Esophagus muscularis mucosa (tissue), 4 donors: ENCODE measurements around the gene RMND5B. TPM values are rescaled to one million over a fixed set of nuclear protein-coding genes. Genes with fewer than 3 reads are reported as not detected.

Source experiments
- DNase-seq: peaks from one replicate; pipeline ENCODE4 v3.0.0-alpha.2; 2017; ENCODE audit errors: extremely low spot score
- H3K27ac ChIP-seq, 4 donors: fragments of 200-600 bp; sonication (generic); replicated peaks in 1 of 4; 1 replicate in 3 of 4; 2 replicates in 1 of 4; pipeline ENCODE4 v1.5.1; 2016 to 2019; ENCODE audit warnings: mild to moderate bottlenecking in 1 of 4
- H3K27me3 ChIP-seq, 4 donors: fragments of 200-600 bp; sonication (generic); one replicate each; pipeline versions ENCODE4 v1.5.1 to v1.6.0; 2016 to 2019
- H3K36me3 ChIP-seq, 4 donors: fragments of 200-600 bp; sonication (generic); one replicate each; pipeline ENCODE4 v1.5.1; 2016 to 2019
- H3K4me1 ChIP-seq, 4 donors: fragments of 200-600 bp; sonication (generic); one replicate each; pipeline ENCODE4 v1.5.1; 2016 to 2019
- H3K4me3 ChIP-seq, 4 donors: fragments of 200-600 bp; sonication (generic); 1 replicate in 2 of 4; 2 replicates in 2 of 4; pipeline ENCODE4 v1.5.1; 2016 to 2019; ENCODE audit warnings: mild to moderate bottlenecking in 4 of 4, moderate library complexity in 1 of 4
- H3K9me3 ChIP-seq, 4 donors: fragments of 200-600 bp; sonication (generic); 1 replicate in 3 of 4; 2 replicates in 1 of 4; pipeline ENCODE4 v1.5.1; 2016 to 2019
- CTCF ChIP-seq, 3 experiments: fragments of 200-600 bp in 2 of 3; fragments of 450-650 bp in 1 of 3; sonication (generic) in 2 of 3; IDR thresholded peaks; one replicate each; pipeline ENCODE4 v1.5.1; 2017 to 2019; ENCODE audit warnings: antibody characterized with exemption in 3 of 3, mild to moderate bottlenecking in 2 of 3, moderate library complexity in 1 of 3
- EP300 ChIP-seq: sonication (generic); formaldehyde crosslinking; IDR thresholded peaks from one replicate; pipeline ENCODE4 v1.6.1; 2017; ENCODE audit warnings: antibody characterized with exemption
- POLR2A ChIP-seq: fragments of 450-650 bp; IDR thresholded peaks from one replicate; pipeline ENCODE4 v1.6.1; 2017; ENCODE audit warnings: antibody characterized with exemption, moderate library complexity, mild to moderate bottlenecking, low read depth
- POLR2AphosphoS5 ChIP-seq, 2 donors: sonication (generic); formaldehyde crosslinking; IDR thresholded peaks; one replicate each; pipeline ENCODE4 v1.6.1; 2017; ENCODE audit warnings: antibody characterized with exemption in 2 of 2
- WGBS: methylation state at CpG from one replicate; pipeline ENCODE4 v1.1.5; 2018; 5-methylcytosine and 5-hydroxymethylcytosine counted together
- intact Hi-C: fragments of 100-400 bp; cut with DNase I; formaldehyde crosslinking; loops from one replicate; pipeline ENCODE4 v1.15.1; 2023
- total RNA-seq, 4 donors: library from RNA; depleted of rRNA; stranded (reverse); fragments of >200 nt; gene quantifications; one replicate each; pipeline versions ENCODE4 v1.1.0 to v1.2.1, GENCODE V29; 2016

RMND5B gene
- total RNA-seq, 4 donors from 2014 or later: 43.2 to 53.9 (median 45.4) TPM

- 47% methylated on average over 12 of the region's 12 CpGs for WGBS
- no peak for DNase-seq
- H3K4me1 ChIP-seq: peaks cover 22 to 37% (median 27%) of the 10 kb centered on the region in 4 donors
- intact Hi-C loops: no loop called here
- no peaks in the 10 kb centered on the region for H3K36me3 ChIP-seq
- H3K27me3 ChIP-seq: peaks cover 0 to 92% (median 21%) of the 10 kb centered on the region in 4 donors
- peak overlapping the region in 2 of 4 donors; percentile 52 to 60 for H3K4me3 ChIP-seq
- no peak overlapping the region for H3K27ac ChIP-seq
- TF ChIP-seq CTCF (IDR thresholded peaks at IDR 0.05): no peak
- TF ChIP-seq POLR2AphosphoS5 (IDR thresholded peaks at IDR 0.05): no peak
- TF ChIP-seq EP300: no peak
- no peak for TF ChIP-seq POLR2A
- no peaks in the 10 kb centered on the region for H3K9me3 ChIP-seq
Observed at GRCh38 chr5:178115136-178115813, 15.5 kb upstream of the RMND5B start.

GRCh38 chr5:178115814-178116142 lies 15.0 kb upstream of the RMND5B start:
- TF ChIP-seq POLR2AphosphoS5 (IDR thresholded peaks at IDR 0.05) (no peak), POLR2A (no peak), CTCF (IDR thresholded peaks at IDR 0.05) (no peak), EP300 (no peak)
- Histone ChIP-seq H3K9me3 (no peaks in the 10 kb centered on the region), H3K27me3 (peaks cover 0 to 89% (median 21%) of the 10 kb centered on the region in 4 donors), H3K36me3 (no peaks in the 10 kb centered on the region), H3K4me1 (peaks cover 24 to 38% (median 29%) of the 10 kb centered on the region in 4 donors), H3K27ac (no peak overlapping the region), H3K4me3 (no peak overlapping the region)
- WGBS: 22% methylated on average over 6 of the region's 7 CpGs
- intact Hi-C loops: no loop called here
- DNase-seq: no peak

GRCh38 chr5:178116143-178116885 lies 14.5 kb upstream of the RMND5B start:
- H3K9me3 ChIP-seq: no peaks in the 10 kb centered on the region
- TF ChIP-seq EP300 (no peak), POLR2A (no peak), POLR2AphosphoS5 (IDR thresholded peaks at IDR 0.05) (no peak), CTCF (IDR thresholded peaks at IDR 0.05) (no peak)
- H3K36me3 ChIP-seq: no peaks in the 10 kb centered on the region
- no peak for DNase-seq
- peaks cover 29 to 43% (median 33%) of the 10 kb centered on the region in 4 donors for H3K4me1 ChIP-seq
- H3K4me3 ChIP-seq: no peak overlapping the region
- H3K27me3 ChIP-seq: peaks cover 0 to 84% (median 21%) of the 10 kb centered on the region in 4 donors
- 34% methylated on average over 18 of the region's 22 CpGs for WGBS
- no peak overlapping the region for H3K27ac ChIP-seq
- intact Hi-C loops: no loop called here

GRCh38 chr5:178117923-178118701 lies 12.7 kb upstream of the RMND5B start:
- H3K4me1 ChIP-seq: peaks cover 43 to 59% (median 47%) of the 10 kb centered on the region in 4 donors
- intact Hi-C loops: no loop called here
- no peaks in the 10 kb centered on the region for H3K9me3 ChIP-seq
- DNase-seq: no peak
- H3K4me3 ChIP-seq: no peak overlapping the region
- TF ChIP-seq EP300: no peak
- TF ChIP-seq POLR2AphosphoS5 (IDR thresholded peaks at IDR 0.05): no peak
- no peak for TF ChIP-seq POLR2A
- TF ChIP-seq CTCF (IDR thresholded peaks at IDR 0.05): no peak
- WGBS: 88% methylated on average over 11 of the region's 18 CpGs
- peaks cover 0 to 70% (median 21%) of the 10 kb centered on the region in 4 donors for H3K27me3 ChIP-seq
- no peaks in the 10 kb centered on the region for H3K36me3 ChIP-seq
- H3K27ac ChIP-seq: no peak overlapping the region
